Transverse colon (tissue), 4 donors: ENCODE measurements around the gene GALNT10.

Source experiments
- POLR2A ChIP-seq: fragments of 450-650 bp; IDR thresholded peaks from one replicate; pipeline ENCODE4 v1.6.1; 2016; ENCODE audit warnings: antibody characterized with exemption, mild to moderate bottlenecking, moderate library complexity
- POLR2AphosphoS5 ChIP-seq, 3 donors: sonication (generic); formaldehyde crosslinking; IDR thresholded peaks; one replicate each; pipeline ENCODE4 v1.6.1; 2016; ENCODE audit warnings: antibody characterized with exemption in 3 of 3
- TF ChIP-seq, protein P1 (sequence below), 5 experiments: fragments of 200-600 bp in 3 of 5; fragments of 450-650 bp in 2 of 5; sonication (generic) in 3 of 5; IDR thresholded peaks; 1 replicate in 2 of 5; 2 replicates in 3 of 5; pipeline ENCODE4 v1.5.1; 2016 to 2017; ENCODE audit warnings: antibody characterized with exemption in 5 of 5, inconsistent platforms in 3 of 5, mild to moderate bottlenecking in 2 of 5, moderate library complexity in 1 of 5

DNA sequence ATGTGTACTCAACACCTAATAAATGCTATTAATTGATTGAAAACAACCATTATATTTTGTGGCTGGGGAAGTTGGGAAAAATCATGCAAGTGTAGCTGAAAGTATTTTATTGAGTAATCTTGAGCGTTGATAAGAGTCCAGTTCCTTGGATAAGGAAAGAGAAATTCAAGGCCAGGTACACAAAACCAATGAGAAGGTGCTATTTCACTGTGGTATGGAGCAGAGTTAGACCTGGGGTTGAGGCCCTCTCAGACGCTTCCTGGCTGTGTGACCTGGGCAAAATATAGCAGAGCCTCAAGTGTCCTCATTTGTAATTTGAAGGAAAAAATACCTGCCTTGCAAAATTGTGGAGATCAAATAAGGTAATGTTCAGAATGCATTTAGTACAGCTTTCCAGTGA, 50.1 kb downstream of the GALNT10 start:
- TF ChIP-seq, protein P1, sequence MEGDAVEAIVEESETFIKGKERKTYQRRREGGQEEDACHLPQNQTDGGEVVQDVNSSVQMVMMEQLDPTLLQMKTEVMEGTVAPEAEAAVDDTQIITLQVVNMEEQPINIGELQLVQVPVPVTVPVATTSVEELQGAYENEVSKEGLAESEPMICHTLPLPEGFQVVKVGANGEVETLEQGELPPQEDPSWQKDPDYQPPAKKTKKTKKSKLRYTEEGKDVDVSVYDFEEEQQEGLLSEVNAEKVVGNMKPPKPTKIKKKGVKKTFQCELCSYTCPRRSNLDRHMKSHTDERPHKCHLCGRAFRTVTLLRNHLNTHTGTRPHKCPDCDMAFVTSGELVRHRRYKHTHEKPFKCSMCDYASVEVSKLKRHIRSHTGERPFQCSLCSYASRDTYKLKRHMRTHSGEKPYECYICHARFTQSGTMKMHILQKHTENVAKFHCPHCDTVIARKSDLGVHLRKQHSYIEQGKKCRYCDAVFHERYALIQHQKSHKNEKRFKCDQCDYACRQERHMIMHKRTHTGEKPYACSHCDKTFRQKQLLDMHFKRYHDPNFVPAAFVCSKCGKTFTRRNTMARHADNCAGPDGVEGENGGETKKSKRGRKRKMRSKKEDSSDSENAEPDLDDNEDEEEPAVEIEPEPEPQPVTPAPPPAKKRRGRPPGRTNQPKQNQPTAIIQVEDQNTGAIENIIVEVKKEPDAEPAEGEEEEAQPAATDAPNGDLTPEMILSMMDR (IDR thresholded peaks at IDR 0.05) = no peak
- TF ChIP-seq POLR2AphosphoS5 (IDR thresholded peaks at IDR 0.05) (no peak), POLR2A (no peak)
